GM10266 (cell line): Measurements from ENCODE around the gene VSIG10L.

Experiments
- DNase-seq: peaks from one replicate; pipeline ENCODE4 v3.0.0; 2012; ENCODE audit errors: extremely low spot score
- TF ChIP-seq, protein P1 (sequence below): IDR thresholded peaks from 2 replicates; pipeline ENCODE4 v1.5.1; 2012; ENCODE audit warnings: mild to moderate bottlenecking, low read depth; ENCODE audit not compliant: control insufficient read depth, insufficient read depth; ENCODE audit errors: missing control alignments

The VSIG10L gene

DNA sequence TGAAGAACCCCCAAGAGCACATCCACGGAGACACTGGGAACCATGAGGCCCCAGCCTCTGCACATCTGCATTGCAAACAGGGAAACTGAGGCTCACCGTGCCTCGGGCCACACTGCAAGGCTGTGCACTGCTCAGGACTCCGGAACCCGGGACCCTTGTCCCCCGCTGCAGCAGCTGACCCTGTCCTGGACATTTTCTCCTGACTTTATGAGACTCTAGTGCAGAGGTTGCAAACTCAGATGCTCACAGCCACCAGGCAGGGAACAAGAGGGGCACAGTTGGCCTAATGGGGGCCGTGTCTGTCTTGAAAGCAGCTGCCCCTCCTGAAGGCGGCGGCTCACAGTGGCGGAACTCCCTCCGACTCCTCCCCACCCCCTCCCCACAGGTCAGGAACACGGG lies 47.0 kb downstream of the VSIG10L start:
- TF ChIP-seq, protein P1, sequence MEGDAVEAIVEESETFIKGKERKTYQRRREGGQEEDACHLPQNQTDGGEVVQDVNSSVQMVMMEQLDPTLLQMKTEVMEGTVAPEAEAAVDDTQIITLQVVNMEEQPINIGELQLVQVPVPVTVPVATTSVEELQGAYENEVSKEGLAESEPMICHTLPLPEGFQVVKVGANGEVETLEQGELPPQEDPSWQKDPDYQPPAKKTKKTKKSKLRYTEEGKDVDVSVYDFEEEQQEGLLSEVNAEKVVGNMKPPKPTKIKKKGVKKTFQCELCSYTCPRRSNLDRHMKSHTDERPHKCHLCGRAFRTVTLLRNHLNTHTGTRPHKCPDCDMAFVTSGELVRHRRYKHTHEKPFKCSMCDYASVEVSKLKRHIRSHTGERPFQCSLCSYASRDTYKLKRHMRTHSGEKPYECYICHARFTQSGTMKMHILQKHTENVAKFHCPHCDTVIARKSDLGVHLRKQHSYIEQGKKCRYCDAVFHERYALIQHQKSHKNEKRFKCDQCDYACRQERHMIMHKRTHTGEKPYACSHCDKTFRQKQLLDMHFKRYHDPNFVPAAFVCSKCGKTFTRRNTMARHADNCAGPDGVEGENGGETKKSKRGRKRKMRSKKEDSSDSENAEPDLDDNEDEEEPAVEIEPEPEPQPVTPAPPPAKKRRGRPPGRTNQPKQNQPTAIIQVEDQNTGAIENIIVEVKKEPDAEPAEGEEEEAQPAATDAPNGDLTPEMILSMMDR, result no peak
- DNase-seq, result no peak

DNA sequence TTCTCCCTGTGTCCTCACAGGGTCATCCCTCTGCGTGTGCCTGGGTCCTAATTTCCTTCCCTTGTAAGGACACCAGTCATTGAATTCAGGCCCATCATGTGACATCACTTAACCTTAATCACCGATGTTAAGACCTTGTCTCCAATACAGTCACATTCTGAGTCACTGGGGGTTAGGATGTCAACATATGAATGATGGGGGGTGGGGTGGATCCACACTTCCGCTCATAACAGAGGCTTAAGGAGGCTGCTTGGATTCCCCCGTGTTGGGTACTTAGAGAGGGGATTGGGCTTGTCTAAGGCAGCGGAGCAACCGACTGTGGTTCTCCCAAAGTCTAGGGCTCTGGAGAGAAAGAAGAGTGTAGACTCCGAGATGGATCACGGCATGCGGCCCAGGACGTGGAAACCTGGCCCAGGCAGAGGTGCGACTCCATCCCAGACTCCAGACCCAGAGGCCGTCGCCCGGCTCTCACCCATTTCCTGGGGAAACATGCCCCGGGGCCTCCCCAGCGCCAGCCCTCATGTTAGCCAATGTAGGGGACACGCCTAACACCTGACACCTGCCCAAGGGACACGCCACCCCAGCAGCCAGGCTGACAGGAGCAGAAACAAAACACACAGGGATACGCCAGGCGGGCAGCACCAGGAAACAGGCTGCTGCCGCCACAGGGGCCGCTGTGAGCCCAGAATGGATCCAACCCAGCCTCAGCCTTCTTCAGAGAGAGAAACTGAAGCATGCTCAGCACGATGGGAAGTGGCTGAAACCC lies 47.5 kb downstream of the VSIG10L start:
- no peak for DNase-seq
- TF ChIP-seq, protein P1, result no peak

DNA sequence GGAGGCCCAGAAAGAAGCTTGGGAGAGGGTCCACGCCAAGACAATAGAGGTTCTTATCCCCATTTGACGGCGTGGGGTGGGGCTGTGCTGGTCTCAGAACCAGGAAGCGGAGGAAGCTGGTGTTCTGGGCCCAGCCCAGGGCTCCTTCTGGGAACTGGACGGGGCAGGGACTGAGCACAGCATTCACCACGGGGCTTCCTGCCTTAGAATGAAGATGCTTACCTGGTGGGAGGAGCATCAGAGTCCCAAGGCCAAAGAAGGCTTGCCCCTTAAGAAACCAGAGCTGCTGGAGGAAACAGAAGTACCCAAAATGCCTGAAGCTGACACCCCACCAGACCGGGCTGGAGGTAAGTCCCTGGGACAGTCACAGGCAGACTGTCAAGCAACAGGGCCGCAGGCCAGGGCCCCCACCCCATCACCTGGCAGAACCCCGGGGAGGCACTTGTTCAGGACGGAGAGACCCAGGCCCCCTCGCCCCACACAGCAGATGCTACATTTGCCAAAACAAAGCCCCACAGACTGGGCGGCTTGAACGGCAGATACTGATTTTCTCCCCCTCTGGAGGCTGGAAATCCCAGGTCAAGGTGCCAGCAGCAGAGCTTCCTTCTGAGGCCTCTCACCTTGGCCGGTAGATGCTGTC lies 48.2 kb downstream of the VSIG10L start:
- DNase-seq, result no peak
- TF ChIP-seq, protein P1, result no peak

DNA sequence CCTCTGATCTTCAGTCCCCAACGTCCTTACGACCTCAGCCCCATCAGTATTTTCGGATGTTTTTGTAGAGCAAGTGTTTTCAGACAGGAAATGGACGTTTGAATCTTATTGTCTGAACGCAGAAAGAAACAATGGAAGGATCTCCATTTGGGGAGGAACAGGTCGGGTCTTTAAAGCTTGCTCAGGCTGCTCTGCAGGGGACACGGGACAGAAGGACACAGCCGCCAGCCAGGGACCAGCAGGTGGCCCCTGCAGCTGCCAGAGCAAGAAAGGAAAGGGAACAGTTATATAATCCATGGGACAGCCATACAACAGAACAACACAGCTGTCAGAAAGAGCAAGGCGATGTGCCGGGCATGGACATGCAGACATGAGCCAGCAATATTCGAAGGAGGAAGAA lies 49.0 kb downstream of the VSIG10L start:
- TF ChIP-seq, protein P1, result no peak
- no peak for DNase-seq

DNA sequence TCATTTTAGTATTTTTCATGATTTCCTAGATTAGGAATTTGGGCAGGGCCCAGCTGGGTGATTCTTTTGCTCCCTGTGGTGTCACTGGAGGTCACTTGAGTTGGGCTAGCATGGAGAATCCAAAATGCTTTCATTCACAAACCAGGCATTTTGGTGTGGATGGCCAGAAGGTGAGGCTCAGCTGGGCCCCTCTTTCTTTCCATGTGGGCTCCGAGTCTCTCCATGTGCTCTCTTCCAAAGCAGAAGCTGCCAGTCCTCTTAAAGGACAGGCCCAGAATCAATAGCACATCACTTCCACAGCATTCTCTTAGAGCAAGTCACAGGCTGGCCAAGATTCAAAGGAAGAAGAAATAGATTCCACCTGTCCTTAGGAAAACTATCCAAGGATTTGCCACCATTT lies 52.3 kb downstream of the VSIG10L start:
- no peak for DNase-seq
- TF ChIP-seq, protein P1, result no peak

DNA sequence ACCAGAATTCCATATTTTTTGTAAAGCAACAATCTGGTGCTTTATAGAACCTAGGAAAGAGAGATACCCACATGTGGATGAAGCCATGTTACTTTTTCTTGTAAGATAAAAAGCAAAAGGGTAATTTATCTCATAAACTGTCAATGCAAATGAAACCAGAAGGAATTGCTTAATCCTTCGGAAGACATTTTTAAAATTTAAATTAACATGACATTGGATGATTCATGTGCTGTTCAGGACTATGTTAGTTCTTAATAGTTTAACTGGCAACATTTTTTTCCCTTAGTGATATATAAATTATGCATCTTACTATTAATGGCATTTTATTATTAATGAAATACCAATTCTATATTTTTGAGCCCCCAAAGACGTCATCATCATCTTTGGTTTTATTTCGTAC lies 56.3 kb downstream of the VSIG10L start:
- TF ChIP-seq, protein P1, result no peak
- DNase-seq, result no peak

DNA sequence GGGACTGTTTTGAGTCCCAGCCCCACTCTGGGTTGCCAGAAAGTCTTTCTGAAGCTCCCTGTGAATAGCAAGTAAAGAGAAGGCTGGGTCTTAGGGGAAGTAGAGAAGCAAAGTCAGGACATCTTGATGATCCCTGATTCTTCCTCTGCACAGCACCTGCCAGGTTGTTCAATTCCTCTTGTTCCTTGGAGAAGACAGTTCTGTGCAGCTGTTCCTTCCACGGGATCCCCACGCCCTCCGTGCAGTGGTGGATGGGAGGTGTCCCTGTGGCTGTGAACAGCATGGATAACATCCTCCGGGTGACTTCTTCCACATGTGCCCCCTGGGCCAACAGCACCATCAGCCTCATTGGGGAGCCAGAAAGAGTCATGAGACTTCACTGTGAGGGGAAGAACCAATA lies 59.6 kb downstream of the VSIG10L start:
- TF ChIP-seq, protein P1, result no peak
- no peak for DNase-seq
